GM12872 (cell line): ENCODE measurements around the gene CFHR5.

ENCODE experiments used
- CTCF ChIP-seq: IDR thresholded peaks from 3 replicates; pipeline ENCODE4 v1.5.1; 2011; ENCODE audit warnings: low read depth, mild to moderate bottlenecking, low read length, moderate library complexity; ENCODE audit not compliant: insufficient read depth

CFHR5 gene

GRCh38 chr1:197036861-197037260 lies 59.5 kb downstream of the CFHR5 start:
- TF ChIP-seq CTCF = no peak

- TF ChIP-seq CTCF = no peak
Measured at GRCh38 chr1:197041486-197042353, 64.4 kb downstream of the CFHR5 start.

DNA sequence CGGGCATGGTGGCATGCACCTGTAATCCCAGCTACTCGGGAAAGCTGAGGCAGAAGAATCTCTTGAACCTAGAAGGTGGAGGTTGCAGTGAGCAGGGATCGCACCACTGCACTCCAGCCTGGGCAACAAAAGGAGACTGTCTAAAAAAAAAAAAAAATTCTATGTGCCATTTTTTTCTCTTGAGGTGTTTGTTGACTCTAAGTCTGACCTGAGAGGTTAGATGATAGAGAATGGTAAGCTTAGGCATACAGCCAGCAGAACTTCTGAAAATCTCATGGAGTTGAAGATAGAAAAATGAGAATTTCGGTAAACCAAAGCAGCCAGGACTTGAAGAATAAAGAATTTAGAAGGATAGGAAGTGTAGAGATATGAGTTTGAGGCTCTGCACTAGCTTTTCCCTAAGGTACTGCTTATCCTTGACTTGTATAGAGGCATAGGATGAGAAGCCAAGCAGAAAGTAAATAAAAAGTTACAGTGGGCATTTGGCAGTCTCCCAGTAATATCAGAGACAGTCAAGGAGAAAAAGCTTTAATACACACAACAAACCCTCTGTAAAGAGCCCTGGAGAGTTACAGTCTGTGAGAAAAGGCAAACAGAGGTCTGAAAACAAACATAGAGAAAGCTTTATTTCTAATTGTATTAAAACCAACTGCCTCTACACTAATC lies 65.5 kb downstream of the CFHR5 start:
- TF ChIP-seq CTCF = no peak

GRCh38 chr1:197049100-197049499 lies 71.7 kb downstream of the CFHR5 start:
- TF ChIP-seq CTCF = no peak
